Measurements from ENCODE around the gene CCDC24. TPM values are rescaled to one million over a fixed set of nuclear protein-coding genes. Genes with fewer than 3 reads are reported as not detected.

The CCDC24 gene
- total RNA-seq, 1 experiment from 2014 or later: 24.4 TPM

DNA sequence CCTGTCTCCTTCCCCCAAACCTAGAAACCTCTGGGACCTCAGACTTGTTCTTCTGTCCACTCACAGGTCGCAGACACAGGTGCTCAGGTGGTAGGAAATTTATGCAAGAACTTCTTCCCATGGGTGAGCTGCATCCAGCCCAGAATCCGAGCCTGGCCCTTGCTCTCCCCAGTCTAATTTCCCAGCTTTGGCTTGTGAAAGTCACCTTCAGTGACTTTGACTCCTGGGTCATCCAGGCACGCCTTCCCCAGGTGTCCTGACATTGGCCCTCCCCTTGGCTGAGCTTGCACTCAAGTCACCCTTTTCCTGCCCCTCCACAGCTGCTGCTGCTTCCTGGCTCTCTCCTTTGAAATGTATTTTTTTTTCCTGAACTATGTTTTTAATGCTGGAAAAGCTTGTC is 38.0 kb upstream of the CCDC24 start:
- no peak for ATAC-seq
- BruUV-seq (replicated peaks): no TSS peak
- H3K9me3 ChIP-seq (ENCODE audit: control insufficient read depth, insufficient read depth, low read depth, low read length): no peaks in the 10 kb centered on the region
- no peaks in the 10 kb centered on the region for H3K36me3 ChIP-seq (ENCODE audit: control insufficient read depth, insufficient read depth, low read length)
- ChIA-PET POLR2A (no interaction called here), CTCF (interaction anchor here (0.5 to 1.2 kb wide), 2 partner anchors 18 to 459 kb away, joined by 3 to 4 read pairs; no protein-coding TSS in a partner anchor)
- intact Hi-C loops (cut with micrococcal nuclease; ENCODE audit: unreplicated experiment) (no loop called here), in situ Hi-C loops (cut with HindIII; ENCODE audit: low pct_unique_long_range_greater_than_20kb, low sequenced_read_pairs) (no loop called here)
- H3K27me3 ChIP-seq (ENCODE audit: control insufficient read depth, insufficient read depth, low read length): no peaks in the 10 kb centered on the region
- H3K4me1 ChIP-seq (ENCODE audit: control insufficient read depth, insufficient read depth, low read length): peaks cover 3% of the 10 kb centered on the region
- H3K4me3 ChIP-seq (ENCODE audit: low read depth in 2 of 2, low read length in 2 of 2): no peak overlapping the region
- TF ChIP-seq, protein P1, sequence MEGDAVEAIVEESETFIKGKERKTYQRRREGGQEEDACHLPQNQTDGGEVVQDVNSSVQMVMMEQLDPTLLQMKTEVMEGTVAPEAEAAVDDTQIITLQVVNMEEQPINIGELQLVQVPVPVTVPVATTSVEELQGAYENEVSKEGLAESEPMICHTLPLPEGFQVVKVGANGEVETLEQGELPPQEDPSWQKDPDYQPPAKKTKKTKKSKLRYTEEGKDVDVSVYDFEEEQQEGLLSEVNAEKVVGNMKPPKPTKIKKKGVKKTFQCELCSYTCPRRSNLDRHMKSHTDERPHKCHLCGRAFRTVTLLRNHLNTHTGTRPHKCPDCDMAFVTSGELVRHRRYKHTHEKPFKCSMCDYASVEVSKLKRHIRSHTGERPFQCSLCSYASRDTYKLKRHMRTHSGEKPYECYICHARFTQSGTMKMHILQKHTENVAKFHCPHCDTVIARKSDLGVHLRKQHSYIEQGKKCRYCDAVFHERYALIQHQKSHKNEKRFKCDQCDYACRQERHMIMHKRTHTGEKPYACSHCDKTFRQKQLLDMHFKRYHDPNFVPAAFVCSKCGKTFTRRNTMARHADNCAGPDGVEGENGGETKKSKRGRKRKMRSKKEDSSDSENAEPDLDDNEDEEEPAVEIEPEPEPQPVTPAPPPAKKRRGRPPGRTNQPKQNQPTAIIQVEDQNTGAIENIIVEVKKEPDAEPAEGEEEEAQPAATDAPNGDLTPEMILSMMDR (IDR thresholded peaks at IDR 0.05): no peak
- TF ChIP-seq TCF7L2 (IDR thresholded peaks at IDR 0.05; ENCODE audit: low read depth, low read length) (no peak), POLR2AphosphoS5 (IDR thresholded peaks at IDR 0.05; ENCODE audit: low read depth, low read length) (no peak), SIN3A (IDR thresholded peaks at IDR 0.05; ENCODE audit: borderline replicate concordance, insufficient read depth, low read depth, low read length) (no peak)
- TF ChIP-seq, protein P2, sequence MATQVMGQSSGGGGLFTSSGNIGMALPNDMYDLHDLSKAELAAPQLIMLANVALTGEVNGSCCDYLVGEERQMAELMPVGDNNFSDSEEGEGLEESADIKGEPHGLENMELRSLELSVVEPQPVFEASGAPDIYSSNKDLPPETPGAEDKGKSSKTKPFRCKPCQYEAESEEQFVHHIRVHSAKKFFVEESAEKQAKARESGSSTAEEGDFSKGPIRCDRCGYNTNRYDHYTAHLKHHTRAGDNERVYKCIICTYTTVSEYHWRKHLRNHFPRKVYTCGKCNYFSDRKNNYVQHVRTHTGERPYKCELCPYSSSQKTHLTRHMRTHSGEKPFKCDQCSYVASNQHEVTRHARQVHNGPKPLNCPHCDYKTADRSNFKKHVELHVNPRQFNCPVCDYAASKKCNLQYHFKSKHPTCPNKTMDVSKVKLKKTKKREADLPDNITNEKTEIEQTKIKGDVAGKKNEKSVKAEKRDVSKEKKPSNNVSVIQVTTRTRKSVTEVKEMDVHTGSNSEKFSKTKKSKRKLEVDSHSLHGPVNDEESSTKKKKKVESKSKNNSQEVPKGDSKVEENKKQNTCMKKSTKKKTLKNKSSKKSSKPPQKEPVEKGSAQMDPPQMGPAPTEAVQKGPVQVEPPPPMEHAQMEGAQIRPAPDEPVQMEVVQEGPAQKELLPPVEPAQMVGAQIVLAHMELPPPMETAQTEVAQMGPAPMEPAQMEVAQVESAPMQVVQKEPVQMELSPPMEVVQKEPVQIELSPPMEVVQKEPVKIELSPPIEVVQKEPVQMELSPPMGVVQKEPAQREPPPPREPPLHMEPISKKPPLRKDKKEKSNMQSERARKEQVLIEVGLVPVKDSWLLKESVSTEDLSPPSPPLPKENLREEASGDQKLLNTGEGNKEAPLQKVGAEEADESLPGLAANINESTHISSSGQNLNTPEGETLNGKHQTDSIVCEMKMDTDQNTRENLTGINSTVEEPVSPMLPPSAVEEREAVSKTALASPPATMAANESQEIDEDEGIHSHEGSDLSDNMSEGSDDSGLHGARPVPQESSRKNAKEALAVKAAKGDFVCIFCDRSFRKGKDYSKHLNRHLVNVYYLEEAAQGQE (IDR thresholded peaks at IDR 0.05; ENCODE audit: insufficient read depth in 1 of 2, low read depth in 2 of 2, low read length in 1 of 2): no peak
- H3K27ac ChIP-seq (ENCODE audit: low read length): no peak overlapping the region
- DNase-seq (ENCODE audit: low read depth, low spot score): no peak

DNA sequence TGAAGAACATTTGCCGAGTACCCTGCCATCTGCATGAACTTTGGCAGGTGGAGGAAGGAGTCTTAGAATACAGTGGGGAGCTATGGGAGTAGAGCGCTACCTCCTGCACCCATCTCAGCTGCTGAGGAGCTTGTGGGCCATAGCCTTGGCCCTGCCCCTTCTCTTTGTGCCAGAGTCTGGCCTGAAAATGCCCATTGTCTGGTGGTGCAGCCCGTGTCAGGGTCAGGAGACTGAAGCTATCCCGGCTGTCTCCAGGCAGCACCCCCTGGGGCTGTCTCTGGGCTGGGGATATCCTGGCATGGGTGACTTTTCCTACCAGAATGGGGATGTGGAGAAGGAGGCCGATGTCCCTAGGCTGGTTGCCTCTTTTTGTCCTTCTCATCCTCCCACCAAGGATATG is 37.4 kb upstream of the CCDC24 start:
- no TSS peak for BruUV-seq (replicated peaks)
- DNase-seq (ENCODE audit: low read depth, low spot score) (no peak), ATAC-seq (no peak)
- H3K27me3 ChIP-seq (ENCODE audit: control insufficient read depth, insufficient read depth, low read length): no peaks in the 10 kb centered on the region
- in situ Hi-C loops (cut with HindIII; ENCODE audit: low pct_unique_long_range_greater_than_20kb, low sequenced_read_pairs): no loop called here
- intact Hi-C loops (cut with micrococcal nuclease; ENCODE audit: unreplicated experiment): no loop called here
- no peaks in the 10 kb centered on the region for H3K4me1 ChIP-seq (ENCODE audit: control insufficient read depth, insufficient read depth, low read length)
- ChIA-PET POLR2A (no interaction called here), CTCF (interaction anchor here (0.6 kb wide), 1 partner anchor 83 kb away, joined by 3 read pairs; no protein-coding TSS in a partner anchor)
- no peaks in the 10 kb centered on the region for H3K36me3 ChIP-seq (ENCODE audit: control insufficient read depth, insufficient read depth, low read length)
- no peak overlapping the region for H3K27ac ChIP-seq (ENCODE audit: low read length)
- no peak overlapping the region for H3K4me3 ChIP-seq (ENCODE audit: low read depth in 2 of 2, low read length in 2 of 2)
- H3K9me3 ChIP-seq (ENCODE audit: control insufficient read depth, insufficient read depth, low read depth, low read length): no peaks in the 10 kb centered on the region
- TF ChIP-seq, protein P2 (IDR thresholded peaks at IDR 0.05; ENCODE audit: insufficient read depth in 1 of 2, low read depth in 2 of 2, low read length in 1 of 2): no peak
- TF ChIP-seq, protein P1 (IDR thresholded peaks at IDR 0.05): no peak
- no peak for TF ChIP-seq SIN3A (IDR thresholded peaks at IDR 0.05; ENCODE audit: borderline replicate concordance, insufficient read depth, low read depth, low read length)
- no peak for TF ChIP-seq POLR2AphosphoS5 (IDR thresholded peaks at IDR 0.05; ENCODE audit: low read depth, low read length)
- TF ChIP-seq TCF7L2 (IDR thresholded peaks at IDR 0.05; ENCODE audit: low read depth, low read length): no peak

Measured in Panc1 (cell line).